GM06990 (cell line): ENCODE results near the gene FBRS.

Experiments
- DNase-seq: peaks from one replicate; pipeline ENCODE4 v3.0.0-alpha.2; 2011; ENCODE audit not compliant: insufficient read length; ENCODE audit errors: extremely low read depth
- H3K27me3 ChIP-seq: replicated peaks from 2 replicates; pipeline ENCODE4 v1.6.0; 2011; ENCODE audit warnings: low read length; ENCODE audit not compliant: control insufficient read depth, insufficient read depth
- H3K36me3 ChIP-seq: 2 replicates; pipeline ENCODE4 v1.5.1; 2011; ENCODE audit warnings: low read length; ENCODE audit not compliant: control insufficient read depth, insufficient read depth
- H3K4me3 ChIP-seq: replicated peaks from 2 replicates; pipeline ENCODE4 v1.5.1; 2011; ENCODE audit warnings: low read depth, mild to moderate bottlenecking, control low read depth, low read length
- CTCF ChIP-seq: IDR thresholded peaks from 2 replicates; pipeline ENCODE4 v1.5.1; 2011; ENCODE audit warnings: low read length, control low read depth, mild to moderate bottlenecking, inconsistent platforms; ENCODE audit not compliant: insufficient read depth, poor library complexity, severe bottlenecking

The FBRS gene

DNA sequence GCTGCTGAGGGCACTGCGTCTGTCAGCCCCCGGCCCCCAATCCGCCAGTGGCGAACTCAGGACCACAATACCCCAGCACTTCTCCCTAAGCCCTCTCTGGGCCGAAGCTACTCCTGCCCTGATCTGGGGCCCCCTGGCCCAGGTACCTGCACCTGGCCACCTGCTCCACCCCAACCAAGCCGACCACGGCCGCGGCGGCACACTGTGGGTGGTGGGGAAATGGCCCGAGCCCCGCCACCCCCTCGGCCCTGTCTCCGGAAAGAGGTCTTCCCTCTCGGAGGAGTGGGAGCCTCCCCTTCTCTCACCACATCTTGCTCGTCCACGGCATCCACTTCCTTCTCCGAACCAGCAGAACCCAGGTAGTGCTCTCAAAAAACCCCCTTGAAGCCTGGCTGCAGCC, 3.4 kb upstream of the FBRS start:
- H3K27me3 ChIP-seq, result no peaks in the 10 kb centered on the region
- no peak for TF ChIP-seq CTCF
- H3K36me3 ChIP-seq, result peaks cover 24% of the 10 kb centered on the region
- no peak overlapping the region for H3K4me3 ChIP-seq
- DNase-seq, result no peak

- DNase-seq, result no peak
- no peaks in the 10 kb centered on the region for H3K27me3 ChIP-seq
- peaks cover 24% of the 10 kb centered on the region for H3K36me3 ChIP-seq
- TF ChIP-seq CTCF, result no peak
- H3K4me3 ChIP-seq, result no peak overlapping the region
Observed at GRCh38 chr16:30655815-30656347, 2.4 kb upstream of the FBRS start.

- Histone ChIP-seq H3K4me3 (no peak overlapping the region), H3K27me3 (no peaks in the 10 kb centered on the region), H3K36me3 (peaks cover 28% of the 10 kb centered on the region)
- no peak for TF ChIP-seq CTCF
- DNase-seq, result no peak
Observed at GRCh38 chr16:30656388-30656787, 1.8 kb upstream of the FBRS start.

DNA sequence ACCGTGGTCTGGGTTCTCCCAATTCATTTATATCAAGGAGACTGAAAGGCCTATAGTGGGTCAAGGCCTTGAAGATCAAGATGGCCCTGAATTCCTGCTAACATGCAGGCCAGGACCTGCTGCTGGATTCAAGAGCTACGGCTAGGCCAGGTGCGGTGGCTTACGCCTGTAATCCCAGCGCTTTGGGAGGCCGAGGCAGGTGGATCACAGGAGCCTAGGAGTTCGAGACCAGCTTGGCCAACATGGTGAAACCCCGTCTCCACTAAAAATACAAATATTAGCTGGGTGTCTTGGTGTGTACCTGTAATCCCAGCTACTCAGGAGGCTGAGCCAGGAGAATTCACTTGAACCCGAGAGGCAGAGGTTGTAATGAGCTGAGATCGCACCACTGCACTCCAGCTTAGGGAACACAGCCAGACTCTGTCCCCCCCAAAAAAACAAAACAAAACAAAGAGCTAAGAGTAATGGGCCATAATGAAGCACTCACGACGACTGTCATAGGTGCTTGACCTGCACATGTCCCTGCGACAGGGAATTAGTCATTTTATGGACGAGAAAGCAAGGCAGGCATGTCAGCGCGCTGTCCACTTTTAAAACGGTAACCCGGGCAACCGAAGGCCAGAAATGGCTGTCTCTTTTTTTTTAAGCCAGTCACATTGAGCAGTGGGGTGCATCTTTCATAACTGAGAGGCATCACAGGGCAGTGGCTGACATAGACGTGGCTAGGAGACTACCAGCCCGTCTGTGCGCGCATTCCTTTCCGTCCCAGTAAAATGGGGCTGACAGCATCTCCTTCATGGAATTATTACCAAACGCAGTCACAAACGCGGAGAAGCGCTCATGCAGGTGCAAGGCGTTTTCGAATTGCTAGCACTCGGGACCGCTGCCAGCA, 1.0 kb upstream of the FBRS start:
- no peak for TF ChIP-seq CTCF
- H3K27me3 ChIP-seq, result no peaks in the 10 kb centered on the region
- peak overlapping the region; percentile 53 for H3K4me3 ChIP-seq
- peaks cover 30% of the 10 kb centered on the region for H3K36me3 ChIP-seq
- DNase-seq, result no peak

GRCh38 chr16:30658731-30659506, 688 bp downstream of the FBRS start:
- Histone ChIP-seq H3K36me3 (peaks cover 34% of the 10 kb centered on the region), H3K4me3 (peak overlapping the region; percentile 77), H3K27me3 (no peaks in the 10 kb centered on the region)
- DNase-seq, result peak; percentile 86
- no peak for TF ChIP-seq CTCF
